SH-SY5Y (cell line): ENCODE measurements around the gene NAV2.

Experiments used
- GATA2 ChIP-seq: IDR thresholded peaks from 2 replicates; pipeline ENCODE4 v1.6.1; 2011; ENCODE audit warnings: mild to moderate bottlenecking, low read depth, low read length
- GATA3 ChIP-seq: IDR thresholded peaks from 2 replicates; pipeline ENCODE4 v1.6.1; 2011; ENCODE audit warnings: low read depth, mild to moderate bottlenecking, low read length, moderate library complexity

- TF ChIP-seq GATA3 = no peak
- TF ChIP-seq GATA2 = no peak
These were observed 122.1 kb downstream of the NAV2 start for GRCh38 chr11:19834771-19835170.
